Astrocyte of the spinal cord (primary cell): ENCODE results near the gene PIBF1.

ENCODE experiments used
- DNase-seq: peaks from one replicate; pipeline ENCODE4 v3.0.0; 2011; ENCODE audit warnings: low read depth, low spot score
- H3K4me3 ChIP-seq: 2 replicates; pipeline ENCODE4 v1.5.1; 2011; ENCODE audit warnings: low read depth, mild to moderate bottlenecking, low read length, moderate library complexity
- CTCF ChIP-seq: IDR thresholded peaks from 2 replicates; pipeline ENCODE4 v1.5.1; 2012; ENCODE audit warnings: low read depth, mild to moderate bottlenecking, low read length, inconsistent platforms
- in situ Hi-C: cut with HindIII; loops from 2 replicates; pipeline ENCODE4 v1.10.0; 2017; ENCODE audit warnings: low sequenced_read_pairs

The PIBF1 gene, protein sequence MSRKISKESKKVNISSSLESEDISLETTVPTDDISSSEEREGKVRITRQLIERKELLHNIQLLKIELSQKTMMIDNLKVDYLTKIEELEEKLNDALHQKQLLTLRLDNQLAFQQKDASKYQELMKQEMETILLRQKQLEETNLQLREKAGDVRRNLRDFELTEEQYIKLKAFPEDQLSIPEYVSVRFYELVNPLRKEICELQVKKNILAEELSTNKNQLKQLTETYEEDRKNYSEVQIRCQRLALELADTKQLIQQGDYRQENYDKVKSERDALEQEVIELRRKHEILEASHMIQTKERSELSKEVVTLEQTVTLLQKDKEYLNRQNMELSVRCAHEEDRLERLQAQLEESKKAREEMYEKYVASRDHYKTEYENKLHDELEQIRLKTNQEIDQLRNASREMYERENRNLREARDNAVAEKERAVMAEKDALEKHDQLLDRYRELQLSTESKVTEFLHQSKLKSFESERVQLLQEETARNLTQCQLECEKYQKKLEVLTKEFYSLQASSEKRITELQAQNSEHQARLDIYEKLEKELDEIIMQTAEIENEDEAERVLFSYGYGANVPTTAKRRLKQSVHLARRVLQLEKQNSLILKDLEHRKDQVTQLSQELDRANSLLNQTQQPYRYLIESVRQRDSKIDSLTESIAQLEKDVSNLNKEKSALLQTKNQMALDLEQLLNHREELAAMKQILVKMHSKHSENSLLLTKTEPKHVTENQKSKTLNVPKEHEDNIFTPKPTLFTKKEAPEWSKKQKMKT

DNA sequence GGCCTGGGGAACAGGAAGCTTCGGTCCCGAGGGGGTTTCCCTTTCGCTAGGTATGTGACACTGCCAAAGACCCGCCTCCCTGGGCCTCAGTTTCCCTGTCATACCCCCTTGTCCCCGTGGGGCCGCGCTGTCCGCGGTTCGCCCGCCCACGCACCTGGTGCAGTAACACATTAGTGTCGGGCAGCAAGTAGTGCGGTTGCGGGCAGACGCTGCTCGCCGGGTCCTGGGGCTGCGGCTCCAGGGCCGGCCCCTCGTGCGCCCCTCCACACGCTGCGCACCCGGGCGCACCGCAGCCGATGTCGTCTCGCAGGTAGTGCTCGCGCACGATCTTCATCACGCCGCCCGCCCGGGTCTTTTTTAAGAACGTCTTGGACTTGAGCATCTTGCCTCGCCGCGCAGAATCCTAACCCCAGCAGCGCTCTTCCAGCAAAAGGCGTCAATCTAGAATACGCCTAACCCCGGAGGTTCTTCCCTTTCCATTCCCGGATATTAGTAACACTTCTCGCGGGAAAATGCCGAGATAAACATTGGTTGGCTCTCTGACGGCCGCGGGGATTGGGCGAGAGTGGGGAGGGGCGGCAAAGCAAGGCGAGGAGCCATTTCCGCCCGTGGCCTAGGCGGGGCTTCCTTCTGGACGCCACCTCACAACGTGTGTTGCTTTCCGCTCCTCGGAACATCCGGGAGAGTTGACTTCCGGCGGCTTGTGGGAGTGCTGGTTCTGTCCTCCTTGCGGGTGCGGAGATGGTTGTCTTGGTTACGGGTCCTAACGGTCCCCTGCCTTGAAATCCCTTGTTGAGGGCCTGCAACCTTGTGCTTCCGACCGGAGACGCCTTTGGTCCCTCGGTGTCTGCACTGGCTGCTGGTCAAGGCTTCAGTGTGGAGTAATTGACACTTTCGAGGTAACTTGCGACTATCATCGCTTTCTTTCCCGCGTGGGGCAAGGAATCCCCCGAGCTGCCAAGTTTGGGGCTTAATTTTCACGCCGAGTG, at the start of gene PIBF1, which contains the start of gene DIS3:
Gene PIBF1 (plus strand): TSS at position 683 of the 989 bp plus-strand sequence. CDS start 1,337 bp downstream, outside the sequence.
Gene DIS3 (minus strand): TSS at position 450 of the 989 bp plus-strand sequence. CDS start 68 bp downstream, at position 382.
- in situ Hi-C loops: no loop called here
- peak within 1 kb of the TSS; percentile 96 for H3K4me3 ChIP-seq
- TF ChIP-seq CTCF: no peak
- DNase-seq: peak; percentile 99

GRCh38 chr13:72737033-72737432, 44.9 kb upstream of the PIBF1 start:
- in situ Hi-C loops: no loop called here
- no peak for DNase-seq
- TF ChIP-seq CTCF: no peak
- H3K4me3 ChIP-seq: no peak overlapping the region

DNA sequence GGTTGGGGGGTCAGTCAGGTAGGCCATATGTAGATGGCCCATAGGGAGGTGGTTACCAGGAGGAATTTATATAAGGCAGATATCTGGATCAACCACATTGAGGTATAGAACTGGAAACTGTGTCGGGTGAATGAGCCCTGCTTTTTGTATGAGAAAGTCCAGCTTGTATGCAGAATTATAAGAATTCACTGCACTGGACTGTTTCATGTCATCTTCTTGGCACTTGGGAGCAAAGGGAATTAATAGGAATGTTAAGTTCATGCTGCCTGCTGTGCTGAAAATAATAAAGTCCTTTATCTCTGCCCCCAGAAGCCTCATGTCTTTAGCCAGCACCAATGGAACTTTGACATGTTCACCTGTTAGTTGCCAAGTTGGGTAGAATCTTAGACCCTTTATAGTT, 41.9 kb upstream of the PIBF1 start:
- no peak overlapping the region for H3K4me3 ChIP-seq
- no peak for DNase-seq
- TF ChIP-seq CTCF: no peak
- in situ Hi-C loops: no loop called here

- H3K4me3 ChIP-seq: no peak overlapping the region
- no peak for TF ChIP-seq CTCF
- DNase-seq: peak; percentile 6
- in situ Hi-C loops: no loop called here
These were observed 36.7 kb upstream of the PIBF1 start for GRCh38 chr13:72745260-72745659.

DNA sequence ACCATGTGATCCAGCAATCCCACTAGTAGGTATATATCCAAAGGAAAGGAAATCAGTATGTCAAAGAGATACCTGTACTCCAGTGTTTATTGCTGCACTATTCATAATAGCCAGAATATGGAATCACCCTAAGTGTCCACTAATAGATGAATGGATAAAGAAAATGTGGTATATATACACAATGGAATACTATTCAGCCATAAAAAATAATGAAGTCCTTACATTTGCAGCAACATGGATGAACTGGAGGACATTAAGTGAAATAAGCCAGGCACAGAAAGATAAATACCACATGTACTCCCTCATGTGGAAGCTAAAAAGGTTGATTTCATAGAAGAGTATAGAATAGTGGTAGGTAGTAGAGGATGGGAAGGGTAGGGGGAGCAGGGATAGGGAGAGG, 30.7 kb upstream of the PIBF1 start:
- no peak overlapping the region for H3K4me3 ChIP-seq
- DNase-seq: no peak
- in situ Hi-C loops: no loop called here
- TF ChIP-seq CTCF: no peak

DNA sequence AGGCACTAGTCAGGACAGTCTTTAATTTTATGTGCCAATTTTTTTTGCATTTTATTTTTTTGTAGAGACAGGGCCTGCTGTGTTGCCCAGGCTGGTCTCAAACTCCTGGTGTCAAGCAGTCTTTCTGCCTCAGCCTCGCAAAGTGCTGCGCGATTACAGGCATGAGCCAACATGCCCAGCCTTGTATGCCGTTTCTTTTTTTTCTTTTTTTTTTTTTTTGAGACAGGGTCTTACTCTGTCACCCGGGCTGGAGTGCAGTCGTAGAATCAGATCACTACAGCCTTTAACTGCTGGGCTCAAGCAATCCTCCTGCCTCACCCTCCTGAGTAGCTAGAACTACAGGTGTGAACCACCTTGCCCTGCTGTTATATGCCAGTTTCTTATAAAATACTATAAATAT, 27.8 kb upstream of the PIBF1 start:
- H3K4me3 ChIP-seq: no peak overlapping the region
- DNase-seq: no peak
- in situ Hi-C loops: no loop called here
- no peak for TF ChIP-seq CTCF
